Osteoblast (primary cell): ENCODE data around the gene PLXNA2. TPM values are rescaled to one million over a fixed set of nuclear protein-coding genes. Genes with fewer than 3 reads are reported as not detected.

ENCODE experiments used
- DNase-seq: peaks from one replicate; pipeline ENCODE4 v3.0.0; 2011; ENCODE audit warnings: low spot score, mixed read lengths; ENCODE audit not compliant: insufficient read length; ENCODE audit errors: missing footprints
- H2AFZ ChIP-seq: 2 replicates; pipeline ENCODE4 v1.6.0; 2011; ENCODE audit warnings: mild to moderate bottlenecking, low read length
- H3K27ac ChIP-seq: 2 replicates; pipeline ENCODE4 v1.5.1; 2011; ENCODE audit warnings: mild to moderate bottlenecking, low read depth, low read length, moderate library complexity
- H3K27me3 ChIP-seq: 2 replicates; pipeline ENCODE4 v1.6.0; 2012; ENCODE audit warnings: mild to moderate bottlenecking, control low read depth, inconsistent platforms, low read length, moderate library complexity; ENCODE audit not compliant: insufficient read depth
- H3K36me3 ChIP-seq: 2 replicates; pipeline ENCODE4 v1.5.1; 2011; ENCODE audit warnings: mild to moderate bottlenecking, low read length, control low read depth, moderate library complexity; ENCODE audit not compliant: insufficient read depth
- H3K4me1 ChIP-seq: 2 replicates; pipeline ENCODE4 v1.5.1; 2011; ENCODE audit warnings: mild to moderate bottlenecking, low read length, control low read depth, moderate library complexity; ENCODE audit not compliant: insufficient read depth
- H3K4me2 ChIP-seq: 2 replicates; pipeline ENCODE4 v1.6.0; 2011; ENCODE audit warnings: mild to moderate bottlenecking, low read length; ENCODE audit not compliant: insufficient read depth
- H3K4me3 ChIP-seq: fragments of 200-600 bp; sonication (generic); 3 replicates; pipeline ENCODE4 v1.5.1; 2012; ENCODE audit warnings: mild to moderate bottlenecking, low read length, inconsistent platforms; ENCODE audit not compliant: insufficient read depth
- H3K79me2 ChIP-seq: 2 replicates; pipeline ENCODE4 v1.6.0; 2012; ENCODE audit warnings: mild to moderate bottlenecking, low read length, control low read depth, inconsistent platforms; ENCODE audit not compliant: insufficient read depth
- H3K9me3 ChIP-seq: 2 replicates; pipeline ENCODE4 v1.5.1; 2011; ENCODE audit warnings: low read depth, low read length, control low read depth
- H4K20me1 ChIP-seq: 2 replicates; pipeline ENCODE4 v1.6.0; 2012; ENCODE audit warnings: mild to moderate bottlenecking, low read length, control low read depth; ENCODE audit not compliant: insufficient read depth
- CTCF ChIP-seq: IDR thresholded peaks from 2 replicates; pipeline ENCODE4 v1.5.1; 2011; ENCODE audit warnings: mild to moderate bottlenecking, low read depth, low read length, moderate library complexity; ENCODE audit errors: extremely low read depth
- total RNA-seq: library from RNA; depleted of rRNA; stranded (reverse); fragments of >200 nt; gene quantifications from 2 replicates; pipeline ENCODE4 v1.2.3, GENCODE V29; 2012

Gene PLXNA2
- total RNA-seq, 1 donor = 3.3 TPM

GRCh38 chr1:208036106-208036808, 207.9 kb downstream of the PLXNA2 start:
- Histone ChIP-seq H3K4me1 (no peaks in the 10 kb centered on the region), H3K79me2 (no peaks in the 10 kb centered on the region), H3K36me3 (no peaks in the 10 kb centered on the region), H3K4me3 (no peak overlapping the region), H2AFZ (no peak overlapping the region), H3K27ac (no peak overlapping the region), H3K4me2 (no peak overlapping the region), H3K9me3 (no peaks in the 10 kb centered on the region), H4K20me1 (no peaks in the 10 kb centered on the region), H3K27me3 (no peaks in the 10 kb centered on the region)
- peak; percentile 35 for TF ChIP-seq CTCF
- DNase-seq = peak; percentile 51

- no peak for TF ChIP-seq CTCF
- DNase-seq = no peak
Observed at GRCh38 chr1:208034135-208034534, 210.0 kb downstream of the PLXNA2 start.

GRCh38 chr1:208033236-208033635, 210.9 kb downstream of the PLXNA2 start:
- no peak overlapping the region for H3K4me3 ChIP-seq
- no peaks in the 10 kb centered on the region for H3K36me3 ChIP-seq
- H3K4me2 ChIP-seq = no peak overlapping the region
- H2AFZ ChIP-seq = no peak overlapping the region
- peaks cover 19% of the 10 kb centered on the region for H3K4me1 ChIP-seq
- H3K9me3 ChIP-seq = no peaks in the 10 kb centered on the region
- DNase-seq = no peak
- H3K27ac ChIP-seq = no peak overlapping the region
- TF ChIP-seq CTCF = no peak
- no peaks in the 10 kb centered on the region for H4K20me1 ChIP-seq
- no peaks in the 10 kb centered on the region for H3K79me2 ChIP-seq
- H3K27me3 ChIP-seq = no peaks in the 10 kb centered on the region

More at GRCh38 chr1:208034135-208034534, 210.0 kb downstream of the PLXNA2 start:
- H3K27ac ChIP-seq = no peak overlapping the region
- H3K36me3 ChIP-seq = no peaks in the 10 kb centered on the region
- no peaks in the 10 kb centered on the region for H4K20me1 ChIP-seq
- no peak overlapping the region for H3K4me2 ChIP-seq
- H3K4me3 ChIP-seq = no peak overlapping the region
- peaks cover 19% of the 10 kb centered on the region for H3K4me1 ChIP-seq
- no peak overlapping the region for H2AFZ ChIP-seq
- no peaks in the 10 kb centered on the region for H3K27me3 ChIP-seq
- no peaks in the 10 kb centered on the region for H3K79me2 ChIP-seq
- H3K9me3 ChIP-seq = no peaks in the 10 kb centered on the region

- no peak for TF ChIP-seq CTCF
- H3K9me3 ChIP-seq = no peaks in the 10 kb centered on the region
- H4K20me1 ChIP-seq = no peaks in the 10 kb centered on the region
- DNase-seq = peak; percentile 17
- no peaks in the 10 kb centered on the region for H3K79me2 ChIP-seq
- peaks cover 19% of the 10 kb centered on the region for H3K4me1 ChIP-seq
- H3K4me3 ChIP-seq = no peak overlapping the region
- no peaks in the 10 kb centered on the region for H3K27me3 ChIP-seq
- no peak overlapping the region for H3K27ac ChIP-seq
- no peak overlapping the region for H3K4me2 ChIP-seq
- H2AFZ ChIP-seq = no peak overlapping the region
- no peaks in the 10 kb centered on the region for H3K36me3 ChIP-seq
Observed at GRCh38 chr1:208031932-208032320, 212.3 kb downstream of the PLXNA2 start.
